SU-DHL-6 (cell line): ENCODE results near the gene HOOK2.

Experiments used
- H2AFZ ChIP-seq: fragments of 200-600 bp; sonication (generic); 2 replicates; pipeline ENCODE4 v1.6.1; 2014; ENCODE audit warnings: low read depth, mild to moderate bottlenecking, moderate library complexity, mixed read lengths, antibody characterized with exemption, low read length; ENCODE audit not compliant: severe bottlenecking
- H3F3A ChIP-seq: fragments of 200-600 bp; shearing (Covaris generic); 2 replicates; pipeline ENCODE4 v1.6.0; 2016; ENCODE audit warnings: antibody characterized with exemption, mild to moderate bottlenecking; ENCODE audit not compliant: insufficient read depth
- H3K27ac ChIP-seq: fragments of 200-600 bp; sonication (generic); 2 replicates; pipeline ENCODE4 v1.5.1; 2016; ENCODE audit warnings: low read depth, mild to moderate bottlenecking, low read length, moderate library complexity, mixed read lengths
- H3K27me3 ChIP-seq: fragments of 200-600 bp; sonication (generic), shearing (Covaris generic); 2 replicates; pipeline ENCODE4 v1.6.0; 2014; ENCODE audit warnings: mild to moderate bottlenecking, low read length
- H3K36me3 ChIP-seq: fragments of 200-600 bp; sonication (generic); 2 replicates; pipeline ENCODE4 v1.6.1; 2014; ENCODE audit warnings: mild to moderate bottlenecking, low read length, mixed read lengths
- H3K4me2 ChIP-seq: fragments of 300-600, 200-600 bp; shearing (Covaris generic), sonication (generic); 2 replicates; pipeline ENCODE4 v1.6.0; 2014; ENCODE audit warnings: low read length, low read depth, mild to moderate bottlenecking; ENCODE audit not compliant: poor library complexity, severe bottlenecking
- H3K4me3 ChIP-seq: fragments of 200-600 bp; sonication (generic); 2 replicates; pipeline ENCODE4 v1.5.1; 2014; ENCODE audit warnings: antibody characterized with exemption, low read length, mild to moderate bottlenecking, mixed read lengths; ENCODE audit not compliant: insufficient read depth, poor library complexity, severe bottlenecking
- H3K79me2 ChIP-seq: fragments of 200-600 bp; sonication (generic); 2 replicates; pipeline ENCODE4 v1.6.1; 2014; ENCODE audit warnings: mild to moderate bottlenecking, low read length, moderate library complexity; ENCODE audit not compliant: insufficient read depth
- H3K9ac ChIP-seq: fragments of 200-600 bp; sonication (generic); 2 replicates; pipeline ENCODE4 v1.7.0; 2014; ENCODE audit warnings: mild to moderate bottlenecking, low read length
- H3K9me2 ChIP-seq: fragments of 200-600 bp; sonication (generic); replicated peaks from 2 replicates; pipeline ENCODE4 v1.6.1; 2014; ENCODE audit warnings: low read length; ENCODE audit not compliant: insufficient read depth
- H3K9me3 ChIP-seq: fragments of 200-600 bp; sonication (generic); 2 replicates; pipeline ENCODE4 v1.6.1; 2014; ENCODE audit warnings: low read length, mixed read lengths; ENCODE audit not compliant: insufficient read depth
- H4K20me1 ChIP-seq: fragments of 200-600 bp; sonication (generic); 2 replicates; pipeline ENCODE4 v1.6.1; 2014; ENCODE audit warnings: low read depth, mild to moderate bottlenecking, antibody characterized with exemption, low read length, moderate library complexity, mixed read lengths
- EZH2phosphoT487 ChIP-seq: fragments of 200-600 bp; sonication (generic), shearing (Covaris generic); conservative IDR thresholded peaks from 2 replicates; pipeline ENCODE4 v1.6.1; 2018; ENCODE audit warnings: mild to moderate bottlenecking, antibody characterized with exemption, low read length, moderate library complexity, mixed read lengths
- TF ChIP-seq, protein P1 (sequence below): fragments of 200-600 bp; sonication (generic); IDR thresholded peaks from one replicate; pipeline ENCODE4 v1.5.1; 2017; ENCODE audit warnings: antibody characterized with exemption, mild to moderate bottlenecking, low read length, moderate library complexity; ENCODE audit not compliant: insufficient read depth, poor library complexity, severe bottlenecking

Gene HOOK2

DNA sequence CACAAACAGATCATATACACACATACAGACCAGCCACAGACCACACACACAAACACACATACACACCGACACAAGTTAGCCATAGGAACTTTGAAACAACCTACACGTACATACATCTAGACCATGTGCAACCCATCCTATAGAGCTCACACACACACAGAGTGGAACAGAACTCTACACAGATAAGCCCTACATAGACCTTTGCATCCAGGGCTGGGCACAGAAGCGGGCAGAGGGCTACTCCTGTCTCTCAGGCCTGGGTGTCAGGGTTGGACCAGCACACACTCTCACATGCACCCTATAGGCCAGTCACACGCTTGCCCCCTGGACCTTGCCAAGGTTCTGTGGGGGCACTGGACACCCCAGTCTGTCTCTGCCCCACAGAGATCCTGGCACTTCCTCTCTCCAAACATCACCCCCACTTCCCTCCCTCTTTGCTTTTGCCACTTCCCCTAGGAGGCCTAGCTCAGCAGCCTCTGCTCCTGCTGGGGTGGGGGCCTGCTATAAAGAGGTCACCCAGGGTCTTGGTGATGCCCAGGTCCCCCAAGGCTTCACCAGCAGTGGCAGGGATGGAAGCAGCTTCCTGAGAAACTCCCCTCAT is 10.2 kb upstream of the HOOK2 start:
- Histone ChIP-seq H2AFZ (no peak overlapping the region), H3K4me2 (no peak overlapping the region), H3K79me2 (no peaks in the 10 kb centered on the region), H3K9me2 (no peaks in the 10 kb centered on the region), H3K9me3 (no peaks in the 10 kb centered on the region), H3K9ac (no peak overlapping the region), H4K20me1 (no peaks in the 10 kb centered on the region), H3K4me3 (no peak overlapping the region), H3K27ac (no peak overlapping the region), H3K27me3 (no peaks in the 10 kb centered on the region), H3F3A (peaks cover 13% of the 10 kb centered on the region), H3K36me3 (no peaks in the 10 kb centered on the region)
- TF ChIP-seq, protein P1, sequence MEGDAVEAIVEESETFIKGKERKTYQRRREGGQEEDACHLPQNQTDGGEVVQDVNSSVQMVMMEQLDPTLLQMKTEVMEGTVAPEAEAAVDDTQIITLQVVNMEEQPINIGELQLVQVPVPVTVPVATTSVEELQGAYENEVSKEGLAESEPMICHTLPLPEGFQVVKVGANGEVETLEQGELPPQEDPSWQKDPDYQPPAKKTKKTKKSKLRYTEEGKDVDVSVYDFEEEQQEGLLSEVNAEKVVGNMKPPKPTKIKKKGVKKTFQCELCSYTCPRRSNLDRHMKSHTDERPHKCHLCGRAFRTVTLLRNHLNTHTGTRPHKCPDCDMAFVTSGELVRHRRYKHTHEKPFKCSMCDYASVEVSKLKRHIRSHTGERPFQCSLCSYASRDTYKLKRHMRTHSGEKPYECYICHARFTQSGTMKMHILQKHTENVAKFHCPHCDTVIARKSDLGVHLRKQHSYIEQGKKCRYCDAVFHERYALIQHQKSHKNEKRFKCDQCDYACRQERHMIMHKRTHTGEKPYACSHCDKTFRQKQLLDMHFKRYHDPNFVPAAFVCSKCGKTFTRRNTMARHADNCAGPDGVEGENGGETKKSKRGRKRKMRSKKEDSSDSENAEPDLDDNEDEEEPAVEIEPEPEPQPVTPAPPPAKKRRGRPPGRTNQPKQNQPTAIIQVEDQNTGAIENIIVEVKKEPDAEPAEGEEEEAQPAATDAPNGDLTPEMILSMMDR, result no peak
- TF ChIP-seq EZH2phosphoT487, result no peak

DNA sequence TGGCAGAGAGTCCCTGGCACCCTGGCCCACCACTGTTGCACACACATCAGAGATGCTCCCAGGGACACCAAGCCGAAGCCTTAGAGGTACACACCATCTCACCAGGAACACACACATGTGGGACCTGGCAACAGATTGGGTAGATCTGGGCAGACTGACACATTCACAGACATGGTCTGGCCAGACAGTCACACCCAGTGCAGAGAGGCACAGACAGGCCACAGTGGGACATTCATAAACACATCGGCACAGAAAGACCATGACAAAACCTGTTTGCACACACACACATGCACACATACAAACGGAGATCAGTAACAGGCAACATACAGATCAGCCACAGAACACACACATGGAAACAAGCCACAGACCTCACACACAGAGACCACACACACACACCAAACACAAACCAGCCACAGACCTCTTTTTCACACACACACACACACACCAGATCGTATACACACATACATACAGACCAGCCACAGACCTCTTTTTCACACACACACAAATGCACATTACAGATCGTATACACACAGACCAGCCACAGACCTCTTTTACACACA is 9.6 kb upstream of the HOOK2 start:
- Histone ChIP-seq H4K20me1 (no peaks in the 10 kb centered on the region), H2AFZ (no peak overlapping the region), H3F3A (peaks cover 11% of the 10 kb centered on the region; the same call in 1 of the 2 replicates), H3K9ac (no peak overlapping the region), H3K4me3 (no peak overlapping the region), H3K9me3 (no peaks in the 10 kb centered on the region), H3K27me3 (no peaks in the 10 kb centered on the region), H3K79me2 (no peaks in the 10 kb centered on the region), H3K27ac (no peak overlapping the region), H3K9me2 (no peaks in the 10 kb centered on the region), H3K36me3 (no peaks in the 10 kb centered on the region), H3K4me2 (no peak overlapping the region)
- no peak for TF ChIP-seq EZH2phosphoT487
- TF ChIP-seq, protein P1, result no peak

DNA sequence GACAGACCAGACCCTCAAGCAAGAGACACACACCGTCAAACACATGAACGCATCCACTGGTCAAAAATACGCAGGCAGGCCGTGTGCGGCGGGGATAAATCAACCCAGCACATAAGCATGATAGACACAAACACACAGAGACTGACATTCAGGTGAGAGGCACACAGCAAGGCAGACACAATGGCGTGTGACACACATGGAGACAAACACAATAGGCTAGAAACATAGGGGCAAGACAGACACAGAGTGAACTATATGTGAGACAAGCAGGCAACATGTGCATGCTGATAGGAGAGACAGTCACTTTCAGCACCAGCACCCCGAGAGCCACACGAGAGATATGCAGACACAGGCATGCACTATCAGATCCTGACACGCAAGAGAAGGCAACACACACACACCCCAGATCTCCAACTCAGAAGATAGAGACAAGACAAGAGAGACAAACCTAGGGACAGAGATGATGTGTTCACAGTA is 9.1 kb upstream of the HOOK2 start:
- no peak overlapping the region for H3K27ac ChIP-seq
- peaks cover 11% of the 10 kb centered on the region; the same call in 1 of the 2 replicates for H3F3A ChIP-seq
- no peak overlapping the region for H3K9ac ChIP-seq
- H3K4me2 ChIP-seq, result no peak overlapping the region
- H3K9me2 ChIP-seq, result no peaks in the 10 kb centered on the region
- no peak overlapping the region for H2AFZ ChIP-seq
- no peak for TF ChIP-seq EZH2phosphoT487
- TF ChIP-seq, protein P1, result no peak
- no peaks in the 10 kb centered on the region for H3K79me2 ChIP-seq
- no peak overlapping the region for H3K4me3 ChIP-seq
- no peaks in the 10 kb centered on the region for H3K9me3 ChIP-seq
- H4K20me1 ChIP-seq, result no peaks in the 10 kb centered on the region
- H3K27me3 ChIP-seq, result no peaks in the 10 kb centered on the region
- no peaks in the 10 kb centered on the region for H3K36me3 ChIP-seq
